ENCODE measurements around the gene C8G. TPM values are rescaled to one million over a fixed set of nuclear protein-coding genes. Genes with fewer than 3 reads are reported as not detected.
A peak's percentile ranks its signal among the peaks of the same experiment; 100 is the strongest.

C8G gene
- total and polyA plus RNA-seq, 2 of the 8 experiments (the other 6 are each of a cell fraction or from before 2014, with no cell fraction given) = 0.62 to 0.80 TPM

GRCh38 chr9:136991993-136992818, 47.2 kb downstream of the C8G start, which contains the start of gene PAXX:
PAXX (plus strand) TSS chr9:136992422; CDS start chr9:136992444, 22 bp downstream.
- peak within 1 kb of the TSS; percentile 50; the same call in 1 of the 2 replicates for H2BK12ac ChIP-seq (ENCODE audit: low read depth, low read length)
- H3K79me2 ChIP-seq (ENCODE audit: control insufficient read depth in 1 of 2, insufficient read depth in 2 of 2, low read length in 2 of 2) = no peaks in the 10 kb centered on the region
- no peak within 1 kb of the TSS for H3K4ac ChIP-seq (replicated peaks; ENCODE audit: insufficient read length, low read depth, low read length)
- H3K36me3 ChIP-seq (ENCODE audit: control insufficient read depth in 2 of 4, insufficient read depth in 4 of 4, low read length in 3 of 4) = peaks cover 0 to 2% (median 0%) of the 10 kb centered on the region in 4 experiments; a peak in 1 of 8 replicates
- DNase-seq (ENCODE audit: low read depth in 1 of 2, low spot score in 2 of 2) = peak; percentile 65 to 96
- peaks cover 0 to 2% of the 10 kb centered on the region in 2 experiments for H4K20me1 ChIP-seq (replicated peaks in 1 of 2; ENCODE audit: control insufficient read depth in 1 of 2, insufficient read depth in 2 of 2, low read length in 2 of 2)
- H3K23ac ChIP-seq (ENCODE audit: insufficient read length) = no peak within 1 kb of the TSS
- H2BK120ac ChIP-seq (replicated peaks; ENCODE audit: low read depth, low read length) = no peak within 1 kb of the TSS
- peaks cover 0 to 16% (median 7%) of the 10 kb centered on the region in 4 experiments; a peak in 6 of 7 replicates for H3K4me1 ChIP-seq (replicated peaks in 1 of 4; ENCODE audit: control insufficient read depth in 3 of 4, insufficient read depth in 4 of 4, low read length in 3 of 4)
- peak within 1 kb of the TSS; percentile 44; the same call in 1 of the 2 replicates for H2BK5ac ChIP-seq (ENCODE audit: low read depth, low read length)
- no peak for FAIRE-seq
- H3K27me3 ChIP-seq (replicated peaks in 1 of 4; ENCODE audit: control insufficient read depth in 3 of 4, extremely low read depth in 1 of 4, insufficient read depth in 3 of 4, low read length in 3 of 4) = peaks cover 0 to 17% (median 12%) of the 10 kb centered on the region in 4 experiments; a peak in 3 of 7 replicates
- H2BK15ac ChIP-seq (ENCODE audit: low read length) = no peak within 1 kb of the TSS
- H2AK5ac ChIP-seq (ENCODE audit: low read depth, low read length) = no peak within 1 kb of the TSS
- H3K4me3 ChIP-seq (ENCODE audit: extremely low read depth in 1 of 4, insufficient read depth in 2 of 4, low read depth in 3 of 4, low read length in 4 of 4) = peak within 1 kb of the TSS; percentile 46 to 89 (median 74)
- peak within 1 kb of the TSS in 2 of 4 experiments; percentile 51 to 52; a peak in 5 of 7 replicates for H3K9ac ChIP-seq (replicated peaks in 1 of 4; ENCODE audit: extremely low read depth in 1 of 4, low read depth in 3 of 4, low read length in 3 of 4)
- H2BK20ac ChIP-seq (ENCODE audit: low read length) = no peak within 1 kb of the TSS
- peaks cover 6% of the 10 kb centered on the region in 2 experiments; a peak in 2 of 4 replicates for H3K9me3 ChIP-seq (ENCODE audit: insufficient read depth in 2 of 2, low read depth in 1 of 2, low read length in 1 of 2)
- H4K8ac ChIP-seq (ENCODE audit: extremely low read depth, insufficient read depth, low read length) = peak within 1 kb of the TSS; percentile 65; the same call in 1 of the 2 replicates
- H3K79me1 ChIP-seq (ENCODE audit: low read depth, low read length) = no peaks in the 10 kb centered on the region
- WGBS, 2 experiments (ENCODE audit: extremely low coverage in 1 of 2, insufficient coverage in 1 of 2, insufficient read length in 1 of 2, insufficient replicate concordance in 2 of 2, low coverage in 1 of 2, low lambda C conversion rate in 2 of 2, missing lambda C conversion rate in 1 of 2) = 0% methylated on average over 3 of the region's 92 CpGs; no CpG with 5 or more reads in 1 of the 2 experiments
- H3K23me2 ChIP-seq (ENCODE audit: low read depth, low read length) = peaks cover 17% of the 10 kb centered on the region
- ChIA-PET CTCF (ENCODE audit: partially characterized antibody) (interaction anchor here (0.8 to 6.3 kb wide), 15 partner anchors 10 to 223 kb away, joined by 3 to 31 read pairs (median 4); partner anchors contain the start of genes ABCA2, FUT7 and PTGDS), POLR2A (ENCODE audit: partially characterized antibody) (interaction anchor here (0.7 to 1.7 kb wide), 8 partner anchors 14 to 226 kb away, joined by 3 to 4 read pairs (median 3); no protein-coding TSS in a partner anchor)
- peak within 1 kb of the TSS; percentile 75 to 82 for H3K4me2 ChIP-seq (ENCODE audit: insufficient read depth in 1 of 2, low read depth in 2 of 2, low read length in 2 of 2)
- H3K14ac ChIP-seq (ENCODE audit: insufficient read length) = no peak within 1 kb of the TSS
- H4K91ac ChIP-seq (replicated peaks; ENCODE audit: insufficient read length, low read length) = peak within 1 kb of the TSS; percentile 65
- no peak within 1 kb of the TSS for H3K18ac ChIP-seq (ENCODE audit: extremely low read depth, low read length)
- peak within 1 kb of the TSS; percentile 69 for H3K56ac ChIP-seq (replicated peaks; ENCODE audit: insufficient read length, low read depth, low read length)
- H2AFZ ChIP-seq (ENCODE audit: low read length) = no peak within 1 kb of the TSS
- H4K5ac ChIP-seq (ENCODE audit: insufficient read length, low read depth, low read length) = no peak within 1 kb of the TSS
- H3K27ac ChIP-seq (ENCODE audit: low read depth, low read length) = peak within 1 kb of the TSS; percentile 3; the same call in 1 of the 2 replicates
- TF ChIP-seq MAX (IDR thresholded peaks at IDR 0.05) (peak; percentile 81), SIN3A (conservative IDR thresholded peaks at IDR 0.05 in 1 of 2, IDR thresholded peaks at IDR 0.05 in 1 of 2; ENCODE audit: low read depth in 1 of 2, low read length in 2 of 2) (peak in 1 of 2 experiments; percentile 59; a peak in 1 of 4 replicates), PHF8 (conservative IDR thresholded peaks at IDR 0.05; ENCODE audit: low read depth, low read length) (peak; percentile 57; the same call in 1 of the 2 replicates), SP2 (IDR thresholded peaks at IDR 0.05; ENCODE audit: low read length) (no peak), E2F6 (IDR thresholded peaks at IDR 0.05) (peak; percentile 89), CREB1 (IDR thresholded peaks at IDR 0.05) (0 out of 2 replicates have a peak, but pooled peaks have one; percentile 10), RXRA (IDR thresholded peaks at IDR 0.05; ENCODE audit: insufficient read depth, low read depth, low read length) (no peak), JUND (IDR thresholded peaks at IDR 0.05; ENCODE audit: low read length) (no peak), NANOG (IDR thresholded peaks at IDR 0.05; ENCODE audit: insufficient read depth, low read depth, low read length, poor library complexity, severe bottlenecking) (no peak)
